ENCODE measurements around the gene PCP4.

PCP4 gene

GRCh38 chr21:39874206-39874605 lies 7.0 kb downstream of the PCP4 start:
- in situ Hi-C loops (cut with MboI; ENCODE audit: low pct_unique_long_range_greater_than_20kb, low sequenced_read_pairs, unreplicated experiment) = no loop called here
- TF ChIP-seq CTCF (IDR thresholded peaks at IDR 0.05; ENCODE audit: extremely low read depth, insufficient read depth, missing control alignments) = no peak
- DNase-seq (ENCODE audit: low spot score) = no peak

DNA sequence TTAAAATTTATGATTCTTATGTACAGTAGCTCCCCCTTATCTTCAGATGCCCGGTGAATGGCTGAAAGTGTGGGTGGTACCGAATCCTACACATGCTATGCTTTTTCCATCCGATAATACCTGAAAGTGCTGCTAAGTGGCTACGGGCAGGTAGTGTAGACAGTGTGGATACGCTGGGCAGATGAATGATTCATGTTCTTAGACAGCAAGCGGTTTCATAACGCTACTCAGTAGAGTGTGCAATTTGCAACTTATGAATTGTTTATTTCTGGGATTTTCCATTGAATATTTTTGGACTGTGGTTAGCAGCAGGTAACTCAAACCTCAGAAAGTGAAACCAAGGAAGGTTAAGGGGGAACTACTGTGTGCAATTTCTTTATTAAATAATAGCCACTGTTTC lies 7.5 kb downstream of the PCP4 start:
- TF ChIP-seq CTCF (IDR thresholded peaks at IDR 0.05; ENCODE audit: extremely low read depth, insufficient read depth, missing control alignments) = no peak
- in situ Hi-C loops (cut with MboI; ENCODE audit: low pct_unique_long_range_greater_than_20kb, low sequenced_read_pairs, unreplicated experiment) = no loop called here
- DNase-seq (ENCODE audit: low spot score) = no peak

GRCh38 chr21:39881661-39882060 lies 14.4 kb downstream of the PCP4 start:
- in situ Hi-C loops (cut with MboI; ENCODE audit: low pct_unique_long_range_greater_than_20kb, low sequenced_read_pairs, unreplicated experiment) = no loop called here
- no peak for DNase-seq (ENCODE audit: low spot score)
- no peak for TF ChIP-seq CTCF (IDR thresholded peaks at IDR 0.05; ENCODE audit: extremely low read depth, insufficient read depth, missing control alignments)

DNA sequence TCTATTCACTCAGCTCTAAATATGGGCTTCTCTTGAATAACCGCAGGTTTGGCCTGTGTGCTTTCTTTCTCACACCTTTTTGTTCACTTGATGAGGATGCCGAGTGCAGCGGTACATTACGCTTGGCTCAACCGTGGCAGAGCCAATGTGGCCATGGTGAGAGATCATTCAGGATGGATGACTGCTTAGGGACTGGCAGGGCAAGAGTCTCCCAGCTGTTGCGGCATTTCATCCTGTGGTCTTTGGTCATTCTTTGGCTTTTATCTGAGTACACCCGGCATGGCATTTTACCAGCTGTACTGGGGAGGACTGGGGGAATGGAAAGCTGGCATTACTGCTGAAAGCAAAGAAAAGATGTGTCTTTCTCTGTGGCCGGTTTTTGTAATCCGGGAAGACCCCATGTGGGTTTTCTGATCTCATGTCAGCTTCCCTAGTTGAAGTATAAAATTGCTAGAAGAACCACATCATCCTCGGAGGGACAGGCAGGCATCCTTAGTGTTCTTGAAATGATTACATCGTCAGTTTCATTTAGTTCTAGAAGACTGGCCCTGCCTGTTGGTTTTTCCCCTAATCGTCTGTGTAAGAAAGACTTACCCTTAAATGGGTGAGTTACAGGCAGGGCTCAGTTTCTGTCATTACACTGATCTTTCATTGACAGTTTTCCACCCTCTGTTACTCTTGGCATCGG lies 15.1 kb downstream of the PCP4 start:
- in situ Hi-C loops (cut with MboI; ENCODE audit: low pct_unique_long_range_greater_than_20kb, low sequenced_read_pairs, unreplicated experiment) = no loop called here

GRCh38 chr21:39882839-39883195 lies 15.6 kb downstream of the PCP4 start:
- TF ChIP-seq CTCF (IDR thresholded peaks at IDR 0.05; ENCODE audit: extremely low read depth, insufficient read depth, missing control alignments) = no peak
- in situ Hi-C loops (cut with MboI; ENCODE audit: low pct_unique_long_range_greater_than_20kb, low sequenced_read_pairs, unreplicated experiment) = no loop called here
- DNase-seq (ENCODE audit: low spot score) = no peak

More for the DNA sequence above, 15.1 kb downstream of the PCP4 start:
- TF ChIP-seq CTCF (IDR thresholded peaks at IDR 0.05; ENCODE audit: extremely low read depth, insufficient read depth, missing control alignments) = no peak
- no peak for DNase-seq (ENCODE audit: low spot score)

- no peak for DNase-seq (ENCODE audit: low spot score)
- in situ Hi-C loops (cut with MboI; ENCODE audit: low pct_unique_long_range_greater_than_20kb, low sequenced_read_pairs, unreplicated experiment) = no loop called here
Observed at GRCh38 chr21:39885119-39885848, 18.0 kb downstream of the PCP4 start.

More at GRCh38 chr21:39885119-39885848, 18.0 kb downstream of the PCP4 start:
- no peak for TF ChIP-seq CTCF (IDR thresholded peaks at IDR 0.05; ENCODE audit: extremely low read depth, insufficient read depth, missing control alignments)
